NCI-H1105 treated with DMSO at 0.1 percent for 48 hours (cell line): ENCODE results near the gene PPBP.

Experiments used
- DNase-seq: peaks from one replicate; lab custom pipeline; 2025; lab: John Stamatoyannopoulos, UW

The PPBP gene

GRCh38 chr4:73948291-73948690 is 39.7 kb downstream of the PPBP start:
- no peak for DNase-seq

GRCh38 chr4:73947239-73947985 is 40.6 kb downstream of the PPBP start:
- DNase-seq = no peak

GRCh38 chr4:73945674-73946449 is 42.1 kb downstream of the PPBP start:
- no peak for DNase-seq

- no peak for DNase-seq
Measured at GRCh38 chr4:73945140-73945539, 42.9 kb downstream of the PPBP start.

- no peak for DNase-seq
Measured at GRCh38 chr4:73944061-73944875, 43.7 kb downstream of the PPBP start.

- DNase-seq = no peak
Measured at GRCh38 chr4:73943555-73943954, 44.4 kb downstream of the PPBP start.

- DNase-seq = no peak
Measured at GRCh38 chr4:73936969-73937368, 51.0 kb downstream of the PPBP start.
